ENCODE data around the gene MOV10L1. TPM values are rescaled to one million over a fixed set of nuclear protein-coding genes. Genes with fewer than 3 reads are reported as not detected.

MOV10L1 gene
- total and polyA plus RNA-seq, 9 of the 15 experiments (the other 6 are each of a cell fraction or from before 2014, with no cell fraction given) = 0.06 to 0.43 (median 0.15) TPM

- TF ChIP-seq RREB1 (CRISPR knock-in tag; IDR thresholded peaks at IDR 0.05) = no peak
Observed at GRCh38 chr22:50056214-50056972, 33.4 kb upstream of the MOV10L1 start (continued).

- in situ Hi-C loops (cut with MboI) (no loop called here), intact Hi-C loops (cut with micrococcal nuclease) (no loop called here)
- Histone ChIP-seq H3K9me1 (ENCODE audit: control insufficient read depth, insufficient read depth, low read length) (no peaks in the 10 kb centered on the region), H3K9me3 (replicated peaks; ENCODE audit: control insufficient read depth, insufficient read depth, low read depth, low read length) (no peaks in the 10 kb centered on the region), H4K20me1 (replicated peaks; ENCODE audit: control insufficient read depth, insufficient read depth, low read length) (no peaks in the 10 kb centered on the region), H3K27me3 (ENCODE audit: control insufficient read depth in 2 of 2, insufficient read depth in 2 of 2, low read length in 2 of 2) (peaks cover 0 to 11% of the 10 kb centered on the region in 2 experiments; a peak in 2 of 5 replicates), H3K4me2 (ENCODE audit: insufficient read depth, low read length) (no peak overlapping the region), H3K36me3 (ENCODE audit: control insufficient read depth, insufficient read depth, low read length) (no peaks in the 10 kb centered on the region), H3K79me2 (ENCODE audit: control insufficient read depth, insufficient read depth, low read length) (no peaks in the 10 kb centered on the region), H3K4me3 (no peak overlapping the region), H2AFZ (ENCODE audit: low read depth, low read length) (no peak overlapping the region), H3K4me1 (replicated peaks in 1 of 2; ENCODE audit: control insufficient read depth in 2 of 2, insufficient read depth in 2 of 2, low read length in 2 of 2) (peaks cover 0 to 29% of the 10 kb centered on the region in 2 experiments; a peak in 4 of 5 replicates), H3K9ac (ENCODE audit: insufficient read depth in 1 of 2, low read depth in 2 of 2, low read length in 2 of 2) (no peak overlapping the region), H3K27ac (ENCODE audit: extremely low read depth, low read depth, low read length) (no peak overlapping the region)
- POLR2A ChIA-PET = no interaction called here
- CTCF ChIA-PET (ENCODE audit: low intra/inter-chr PET ratio) = no interaction called here
- no peak for FAIRE-seq
- WGBS (ENCODE audit: insufficient coverage, low coverage, missing lambda C conversion rate) = 33% methylated on average over 3 of the region's 14 CpGs
- DNase-seq (ENCODE audit: extremely low read depth in 1 of 4, low spot score in 3 of 4) = no peak
- BruUV-seq (replicated peaks) = no TSS peak
- ATAC-seq = no peak
- no peak for TF ChIP-seq ZBED1 (IDR thresholded peaks at IDR 0.05)
- TF ChIP-seq ILF3 (IDR thresholded peaks at IDR 0.05; ENCODE audit: borderline replicate concordance) = no peak
- no peak for TF ChIP-seq CHD2 (IDR thresholded peaks at IDR 0.05; ENCODE audit: low read depth, low read length)
- no peak for TF ChIP-seq SREBF1 (IDR thresholded peaks at IDR 0.05; ENCODE audit: borderline replicate concordance, low read depth, low read length)
- no peak for TF ChIP-seq MED1 (CRISPR knock-in tag; IDR thresholded peaks at IDR 0.05; ENCODE audit: borderline replicate concordance)
- TF ChIP-seq KLF10 (CRISPR knock-in tag; IDR thresholded peaks at IDR 0.05) = no peak
- no peak for TF ChIP-seq KDM2B (CRISPR knock-in tag; IDR thresholded peaks at IDR 0.05)
- no peak for TF ChIP-seq GATAD2B (IDR thresholded peaks at IDR 0.05; ENCODE audit: borderline replicate concordance)
- no peak for TF ChIP-seq JUN (IDR thresholded peaks at IDR 0.05; ENCODE audit: borderline replicate concordance, low read depth, low read length)
- no peak for TF ChIP-seq JUN (CRISPR knock-in tag; IDR thresholded peaks at IDR 0.05; ENCODE audit: borderline replicate concordance)
- TF ChIP-seq ZNF655 (CRISPR knock-in tag; IDR thresholded peaks at IDR 0.05) = no peak
- no peak for TF ChIP-seq PRMT5 (CRISPR knock-in tag; IDR thresholded peaks at IDR 0.05)
- TF ChIP-seq MIER1 (IDR thresholded peaks at IDR 0.05; ENCODE audit: low read depth) = no peak
Observed at GRCh38 chr22:50057278-50058060, 32.3 kb upstream of the MOV10L1 start.

Measured in K562 (cell line).